Thyroid gland (tissue), 4 donors: ENCODE measurements around the gene YWHAG. TPM values are rescaled to one million over a fixed set of nuclear protein-coding genes. Genes with fewer than 3 reads are reported as not detected.

Source experiments
- DNase-seq, 2 donors: peaks; one replicate each; pipeline ENCODE4 v3.0.0-alpha.2; 2019
- H3K27ac ChIP-seq, 3 donors: fragments of 200-600 bp; sonication (generic); 1 replicate in 2 of 3; 2 replicates in 1 of 3; pipeline ENCODE4 v1.5.1; 2016 to 2019; ENCODE audit warnings: mild to moderate bottlenecking in 1 of 3, moderate library complexity in 1 of 3
- H3K27me3 ChIP-seq: fragments of 200-600 bp; sonication (generic); one replicate; pipeline ENCODE4 v1.5.1; 2019
- H3K36me3 ChIP-seq, 2 donors: fragments of 200-600 bp; sonication (generic); one replicate each; pipeline ENCODE4 v1.5.1; 2016 to 2019
- H3K4me1 ChIP-seq, 2 donors: fragments of 200-600 bp; sonication (generic); one replicate each; pipeline ENCODE4 v1.5.1; 2017 to 2019
- H3K4me3 ChIP-seq, 3 donors: fragments of 200-600 bp; sonication (generic); replicated peaks in 1 of 3; 1 replicate in 2 of 3; 2 replicates in 1 of 3; pipeline ENCODE4 v1.5.1; 2016; ENCODE audit warnings: mild to moderate bottlenecking in 1 of 3
- H3K9me3 ChIP-seq: fragments of 200-600 bp; sonication (generic); one replicate; pipeline ENCODE4 v1.5.1; 2017
- POLR2A ChIP-seq, 2 donors: fragments of 450-650 bp; IDR thresholded peaks; one replicate each; pipeline ENCODE4 v1.6.1; 2017; ENCODE audit warnings: antibody characterized with exemption in 2 of 2, mild to moderate bottlenecking in 2 of 2, moderate library complexity in 1 of 2
- WGBS, 2 donors: methylation state at CpG; one replicate each; pipeline ENCODE4 v1.1.5; 2017; 5-methylcytosine and 5-hydroxymethylcytosine counted together
- intact Hi-C: fragments of 100-400 bp; cut with DNase I; formaldehyde crosslinking; loops from one replicate; pipeline ENCODE4 v1.15.1; 2023
- total RNA-seq, 4 donors: library from RNA; depleted of rRNA; stranded (reverse); fragments of >200 nt; gene quantifications; one replicate each; pipeline ENCODE4 v1.2.3, GENCODE V29; 2016
- TF ChIP-seq, protein P1 (sequence below), 6 experiments: fragments of 200-600 bp in 3 of 6; fragments of 450-650 bp in 3 of 6; sonication (generic) in 3 of 6; IDR thresholded peaks; one replicate each; pipeline ENCODE4 v1.5.1; 2016 to 2019; ENCODE audit warnings: antibody characterized with exemption in 6 of 6, mild to moderate bottlenecking in 2 of 6, inconsistent platforms in 1 of 6, moderate library complexity in 1 of 6

Gene YWHAG
- total RNA-seq, 4 donors from 2014 or later, result 37.4 to 43.4 (median 41.4) TPM

DNA sequence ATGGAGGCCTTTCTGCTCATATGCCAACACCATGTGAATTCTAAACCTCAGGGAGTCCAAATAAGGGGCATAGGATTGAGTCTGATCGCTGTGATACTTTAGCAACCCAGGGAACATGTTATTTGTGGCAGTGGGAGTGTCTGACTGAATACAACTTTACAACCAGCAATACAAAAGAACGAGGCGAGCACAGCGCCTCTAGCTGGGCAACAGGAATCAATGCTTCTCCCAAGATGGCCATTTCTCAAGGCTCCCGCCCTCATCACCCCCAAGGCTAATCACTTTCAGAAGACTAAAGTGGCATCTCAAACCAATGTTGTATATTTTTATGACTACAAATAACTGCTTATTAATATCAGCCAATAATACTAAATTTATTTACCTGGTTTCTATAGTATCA is 28.1 kb downstream of the YWHAG start:
- DNase-seq, result no peak
- Histone ChIP-seq H3K4me3 (no peak overlapping the region), H3K27me3 (no peaks in the 10 kb centered on the region), H3K4me1 (peaks cover 28 to 29% of the 10 kb centered on the region in 2 donors), H3K27ac (no peak overlapping the region), H3K36me3 (peaks cover 13 to 21% of the 10 kb centered on the region in 2 donors), H3K9me3 (no peaks in the 10 kb centered on the region)
- intact Hi-C loops, result no loop called here
- 87% methylated on average over 5 of the region's 5 CpGs for WGBS, 2 donors
- no peak for TF ChIP-seq POLR2A (IDR thresholded peaks at IDR 0.05)
- TF ChIP-seq, protein P1, sequence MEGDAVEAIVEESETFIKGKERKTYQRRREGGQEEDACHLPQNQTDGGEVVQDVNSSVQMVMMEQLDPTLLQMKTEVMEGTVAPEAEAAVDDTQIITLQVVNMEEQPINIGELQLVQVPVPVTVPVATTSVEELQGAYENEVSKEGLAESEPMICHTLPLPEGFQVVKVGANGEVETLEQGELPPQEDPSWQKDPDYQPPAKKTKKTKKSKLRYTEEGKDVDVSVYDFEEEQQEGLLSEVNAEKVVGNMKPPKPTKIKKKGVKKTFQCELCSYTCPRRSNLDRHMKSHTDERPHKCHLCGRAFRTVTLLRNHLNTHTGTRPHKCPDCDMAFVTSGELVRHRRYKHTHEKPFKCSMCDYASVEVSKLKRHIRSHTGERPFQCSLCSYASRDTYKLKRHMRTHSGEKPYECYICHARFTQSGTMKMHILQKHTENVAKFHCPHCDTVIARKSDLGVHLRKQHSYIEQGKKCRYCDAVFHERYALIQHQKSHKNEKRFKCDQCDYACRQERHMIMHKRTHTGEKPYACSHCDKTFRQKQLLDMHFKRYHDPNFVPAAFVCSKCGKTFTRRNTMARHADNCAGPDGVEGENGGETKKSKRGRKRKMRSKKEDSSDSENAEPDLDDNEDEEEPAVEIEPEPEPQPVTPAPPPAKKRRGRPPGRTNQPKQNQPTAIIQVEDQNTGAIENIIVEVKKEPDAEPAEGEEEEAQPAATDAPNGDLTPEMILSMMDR (IDR thresholded peaks at IDR 0.05), result no peak

DNA sequence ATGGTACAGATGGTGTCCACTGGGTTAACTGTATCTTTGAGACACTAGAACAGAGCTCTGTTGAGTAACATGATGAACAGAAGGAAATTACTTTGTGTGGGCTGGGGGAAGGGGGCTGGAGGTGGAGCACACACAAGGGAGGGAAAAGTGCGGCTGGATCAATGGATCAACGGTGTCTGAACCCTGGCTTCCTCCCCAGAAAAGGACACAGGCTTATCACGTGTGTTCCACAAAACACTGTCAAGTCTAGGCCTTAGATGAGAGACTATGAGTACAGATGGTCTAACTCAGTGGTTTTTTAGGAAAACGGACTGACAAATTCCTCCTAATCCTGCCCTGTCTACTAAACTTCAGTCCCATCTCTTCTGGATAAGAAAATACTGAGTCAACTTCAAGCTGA is 28.5 kb downstream of the YWHAG start:
- H3K36me3 ChIP-seq, result peaks cover 13 to 21% of the 10 kb centered on the region in 2 donors
- WGBS, 2 donors, result 76 to 81% methylated on average over 4 of the region's 4 CpGs
- no peak for DNase-seq
- no peaks in the 10 kb centered on the region for H3K27me3 ChIP-seq
- TF ChIP-seq POLR2A (IDR thresholded peaks at IDR 0.05), result no peak
- TF ChIP-seq, protein P1 (IDR thresholded peaks at IDR 0.05), result no peak
- intact Hi-C loops, result no loop called here
- no peaks in the 10 kb centered on the region for H3K9me3 ChIP-seq
- no peak overlapping the region for H3K4me3 ChIP-seq
- H3K4me1 ChIP-seq, result peaks cover 28 to 29% of the 10 kb centered on the region in 2 donors
- H3K27ac ChIP-seq, result no peak overlapping the region

DNA sequence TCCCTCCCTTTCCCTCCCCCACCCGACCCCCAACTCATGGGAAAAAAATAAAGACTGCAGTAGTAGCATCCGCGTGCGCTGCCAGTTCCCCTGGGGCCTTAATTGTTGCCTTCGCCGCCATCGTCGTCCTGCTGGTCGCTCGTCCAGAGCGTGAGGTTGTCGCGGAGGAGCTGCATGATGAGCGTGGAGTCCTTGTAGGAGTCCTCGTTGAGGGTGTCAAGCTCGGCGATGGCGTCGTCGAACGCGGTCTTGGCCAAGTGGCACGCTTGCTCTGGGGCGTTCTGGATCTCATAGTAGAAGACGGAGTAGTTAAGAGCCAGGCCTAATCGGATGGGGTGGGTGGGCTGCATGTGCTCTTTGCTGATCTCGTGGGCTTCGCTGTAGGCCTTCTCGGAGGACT is 29.3 kb downstream of the YWHAG start:
- WGBS, 2 donors, result 92 to 94% methylated on average over 29 of the region's 29 CpGs
- Histone ChIP-seq H3K4me3 (no peak overlapping the region), H3K36me3 (peaks cover 13 to 21% of the 10 kb centered on the region in 2 donors), H3K4me1 (peaks cover 34% of the 10 kb centered on the region in 2 donors), H3K27ac (no peak overlapping the region), H3K27me3 (no peaks in the 10 kb centered on the region), H3K9me3 (no peaks in the 10 kb centered on the region)
- intact Hi-C loops, result no loop called here
- no peak for DNase-seq
- TF ChIP-seq POLR2A (IDR thresholded peaks at IDR 0.05), result no peak
- TF ChIP-seq, protein P1 (IDR thresholded peaks at IDR 0.05), result no peak

DNA sequence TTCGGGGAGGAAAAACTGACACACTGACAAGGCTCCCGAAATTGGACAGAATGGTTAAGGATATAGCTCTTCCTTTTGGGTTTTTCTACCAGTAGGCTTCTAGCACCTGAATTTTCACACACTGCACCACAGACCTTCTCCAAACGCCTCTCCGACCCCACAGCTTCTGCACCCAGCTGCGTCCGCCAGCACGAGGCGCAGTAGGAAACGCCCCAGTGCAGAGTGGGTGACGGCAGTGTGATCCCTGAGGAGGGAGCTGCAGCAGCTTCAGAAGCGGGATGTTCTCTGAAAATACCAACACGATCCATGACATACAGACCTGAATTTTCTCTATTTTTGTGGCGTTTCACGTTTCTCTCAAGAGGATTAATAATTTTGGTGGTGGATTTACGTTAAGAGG is 30.4 kb downstream of the YWHAG start:
- peaks cover 29 to 31% of the 10 kb centered on the region in 2 donors for H3K4me1 ChIP-seq
- no peak for DNase-seq
- intact Hi-C loops, result no loop called here
- no peaks in the 10 kb centered on the region for H3K9me3 ChIP-seq
- H3K27me3 ChIP-seq, result no peaks in the 10 kb centered on the region
- WGBS, 2 donors, result 79 to 86% methylated on average over 15 of the region's 15 CpGs
- H3K36me3 ChIP-seq, result peaks cover 13 to 21% of the 10 kb centered on the region in 2 donors
- no peak overlapping the region for H3K4me3 ChIP-seq
- TF ChIP-seq, protein P1 (IDR thresholded peaks at IDR 0.05), result no peak
- TF ChIP-seq POLR2A (IDR thresholded peaks at IDR 0.05), result no peak
- H3K27ac ChIP-seq, result no peak overlapping the region

DNA sequence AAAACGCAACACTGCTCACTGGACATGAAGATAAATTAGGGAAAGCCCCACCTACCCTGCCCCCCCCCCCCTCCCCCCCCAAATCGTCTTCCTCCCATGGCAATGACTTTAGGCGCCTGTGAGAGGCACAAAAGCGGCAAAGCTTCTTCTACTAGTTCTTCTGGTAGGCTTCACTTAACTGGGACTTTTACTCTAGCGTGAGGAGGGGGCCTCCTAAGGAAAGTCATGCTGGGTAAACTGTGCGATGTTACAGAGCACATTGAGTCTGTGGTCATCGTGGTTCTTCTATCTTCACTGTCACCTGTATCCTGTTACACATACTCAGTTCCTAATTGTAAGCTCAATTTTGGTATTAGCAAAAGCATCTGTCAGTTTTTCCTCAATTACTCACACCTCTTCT is 31.2 kb downstream of the YWHAG start:
- no peak overlapping the region for H3K27ac ChIP-seq
- H3K9me3 ChIP-seq, result no peaks in the 10 kb centered on the region
- H3K36me3 ChIP-seq, result peaks cover 13 to 21% of the 10 kb centered on the region in 2 donors
- H3K4me3 ChIP-seq, result no peak overlapping the region
- no peak for TF ChIP-seq POLR2A (IDR thresholded peaks at IDR 0.05)
- TF ChIP-seq, protein P1 (IDR thresholded peaks at IDR 0.05), result no peak
- intact Hi-C loops, result no loop called here
- peaks cover 25 to 29% of the 10 kb centered on the region in 2 donors for H3K4me1 ChIP-seq
- DNase-seq, result no peak
- WGBS, 2 donors, result 72 to 73% methylated on average over 7 of the region's 7 CpGs
- H3K27me3 ChIP-seq, result no peaks in the 10 kb centered on the region
